DND-41 (cell line): Measurements from ENCODE around the gene PRKCA.

Experiments used
- CTCF ChIP-seq: IDR thresholded peaks from 2 replicates; pipeline ENCODE4 v1.5.1; 2012; ENCODE audit warnings: borderline replicate concordance, low read length, moderate library complexity, mild to moderate bottlenecking; ENCODE audit not compliant: poor library complexity, severe bottlenecking; ENCODE audit errors: extremely low read depth
- EZH2 ChIP-seq: IDR thresholded peaks from 3 replicates; pipeline ENCODE4 v1.6.1; 2012; ENCODE audit warnings: borderline replicate concordance, low read depth, mild to moderate bottlenecking, moderate library complexity, low read length, inconsistent platforms; ENCODE audit not compliant: severe bottlenecking

- TF ChIP-seq CTCF: no peak
- no peak for TF ChIP-seq EZH2
Measured at GRCh38 chr17:66811683-66812054, 509.3 kb downstream of the PRKCA start.
